Ishikawa (cell line): ENCODE data around the gene TUBA4A.

Experiments
- NFIC ChIP-seq: IDR thresholded peaks from 2 replicates; pipeline ENCODE4 v1.6.1; 2012
- RAD21 ChIP-seq: IDR thresholded peaks from 2 replicates; pipeline ENCODE4 v1.6.1; 2012; ENCODE audit warnings: low read depth
- TF ChIP-seq, protein P1 (sequence below): IDR thresholded peaks from 2 replicates; pipeline ENCODE4 v1.6.1; 2012; ENCODE audit warnings: low read depth, mild to moderate bottlenecking

DNA sequence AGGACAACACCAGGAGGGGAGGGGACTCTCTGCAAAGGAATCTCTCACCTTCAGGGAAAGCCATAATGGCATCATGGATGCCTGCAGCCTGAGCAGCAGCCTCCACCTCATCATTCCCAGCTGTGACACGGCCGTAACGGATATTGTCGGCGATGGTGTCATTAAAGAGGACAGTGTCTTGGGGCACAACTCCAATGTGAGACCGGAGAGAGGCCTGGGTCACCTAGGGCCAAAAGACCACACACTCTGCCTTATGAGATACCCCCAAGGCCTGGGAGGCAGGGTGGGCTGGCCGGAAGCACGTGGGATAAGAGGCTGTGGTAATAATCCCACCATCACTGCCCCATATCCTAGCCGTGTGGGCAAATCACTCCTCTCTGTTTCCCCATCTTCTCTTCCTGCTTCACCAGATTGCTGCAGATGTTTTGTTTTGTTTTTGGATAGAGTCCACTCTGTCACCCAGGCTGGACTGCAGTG, 42.8 kb downstream of the TUBA4A start:
- TF ChIP-seq, protein P1, sequence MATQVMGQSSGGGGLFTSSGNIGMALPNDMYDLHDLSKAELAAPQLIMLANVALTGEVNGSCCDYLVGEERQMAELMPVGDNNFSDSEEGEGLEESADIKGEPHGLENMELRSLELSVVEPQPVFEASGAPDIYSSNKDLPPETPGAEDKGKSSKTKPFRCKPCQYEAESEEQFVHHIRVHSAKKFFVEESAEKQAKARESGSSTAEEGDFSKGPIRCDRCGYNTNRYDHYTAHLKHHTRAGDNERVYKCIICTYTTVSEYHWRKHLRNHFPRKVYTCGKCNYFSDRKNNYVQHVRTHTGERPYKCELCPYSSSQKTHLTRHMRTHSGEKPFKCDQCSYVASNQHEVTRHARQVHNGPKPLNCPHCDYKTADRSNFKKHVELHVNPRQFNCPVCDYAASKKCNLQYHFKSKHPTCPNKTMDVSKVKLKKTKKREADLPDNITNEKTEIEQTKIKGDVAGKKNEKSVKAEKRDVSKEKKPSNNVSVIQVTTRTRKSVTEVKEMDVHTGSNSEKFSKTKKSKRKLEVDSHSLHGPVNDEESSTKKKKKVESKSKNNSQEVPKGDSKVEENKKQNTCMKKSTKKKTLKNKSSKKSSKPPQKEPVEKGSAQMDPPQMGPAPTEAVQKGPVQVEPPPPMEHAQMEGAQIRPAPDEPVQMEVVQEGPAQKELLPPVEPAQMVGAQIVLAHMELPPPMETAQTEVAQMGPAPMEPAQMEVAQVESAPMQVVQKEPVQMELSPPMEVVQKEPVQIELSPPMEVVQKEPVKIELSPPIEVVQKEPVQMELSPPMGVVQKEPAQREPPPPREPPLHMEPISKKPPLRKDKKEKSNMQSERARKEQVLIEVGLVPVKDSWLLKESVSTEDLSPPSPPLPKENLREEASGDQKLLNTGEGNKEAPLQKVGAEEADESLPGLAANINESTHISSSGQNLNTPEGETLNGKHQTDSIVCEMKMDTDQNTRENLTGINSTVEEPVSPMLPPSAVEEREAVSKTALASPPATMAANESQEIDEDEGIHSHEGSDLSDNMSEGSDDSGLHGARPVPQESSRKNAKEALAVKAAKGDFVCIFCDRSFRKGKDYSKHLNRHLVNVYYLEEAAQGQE: no peak
- TF ChIP-seq RAD21 (no peak), NFIC (no peak)
